ENCODE results near the gene IPO4. TPM values are rescaled to one million over a fixed set of nuclear protein-coding genes. Genes with fewer than 3 reads are reported as not detected.

The IPO4 gene
- total and polyA plus RNA-seq, 2 of the 13 experiments (the other 11 are each of a cell fraction or from before 2014, with no cell fraction given), result 39.0 to 179 TPM

- TF ChIP-seq REPIN1 (CRISPR knock-in tag; IDR thresholded peaks at IDR 0.05; ENCODE audit: borderline replicate concordance, low read depth) (peak; percentile 15; the same call in 1 of the 2 replicates), GATA4 (IDR thresholded peaks at IDR 0.05; ENCODE audit: borderline replicate concordance, low read depth) (0 out of 2 replicates have a peak, but pooled peaks have one; percentile 23), DRAP1 (CRISPR knock-in tag; IDR thresholded peaks at IDR 0.05) (peak; percentile 93), YEATS2 (CRISPR knock-in tag; IDR thresholded peaks at IDR 0.05; ENCODE audit: borderline replicate concordance) (peak; percentile 71), SSRP1 (CRISPR knock-in tag; IDR thresholded peaks at IDR 0.05) (no peak), SNAPC4 (CRISPR knock-in tag; IDR thresholded peaks at IDR 0.05) (0 out of 2 replicates have a peak, but pooled peaks have one; percentile 77), IKZF5 (CRISPR knock-in tag; IDR thresholded peaks at IDR 0.05) (peak; percentile 95), MTF1 (CRISPR knock-in tag; IDR thresholded peaks at IDR 0.05) (no peak), KIAA2018 (CRISPR knock-in tag; IDR thresholded peaks at IDR 0.05; ENCODE audit: borderline replicate concordance) (peak; percentile 19; the same call in 1 of the 2 replicates), DNMT3B (CRISPR knock-in tag; conservative IDR thresholded peaks at IDR 0.05) (no peak; the same call in 1 of the 2 replicates), ZNF607 (CRISPR knock-in tag; IDR thresholded peaks at IDR 0.05; ENCODE audit: borderline replicate concordance) (no peak), ZNF367 (CRISPR knock-in tag; IDR thresholded peaks at IDR 0.05; ENCODE audit: borderline replicate concordance) (peak; percentile 68; the same call in 1 of the 2 replicates)
Observed at GRCh38 chr14:24135834-24136683, 52.6 kb downstream of the IPO4 start, which contains the start of gene PSME1 (continued).

All from HepG2 (cell line).